Colonic mucosa (tissue), 4 donors: Measurements from ENCODE around the gene AP1B1. TPM values are rescaled to one million over a fixed set of nuclear protein-coding genes. Genes with fewer than 3 reads are reported as not detected.

Experiments used
- DNase-seq: peaks from one replicate; pipeline ENCODE4 v3.0.0-alpha.2; 2020
- H3K27ac ChIP-seq: fragments of 200-600 bp; one replicate; pipeline ENCODE4 v1.8.0; 2021
- H3K27me3 ChIP-seq: fragments of 200-600 bp; one replicate; pipeline ENCODE4 v1.8.0; 2021
- H3K36me3 ChIP-seq: fragments of 200-600 bp; one replicate; pipeline ENCODE4 v1.8.0; 2021
- H3K4me1 ChIP-seq: fragments of 200-600 bp; one replicate; pipeline ENCODE4 v1.8.0; 2021; ENCODE audit warnings: mild to moderate bottlenecking
- H3K4me3 ChIP-seq: fragments of 200-600 bp; one replicate; pipeline ENCODE4 v1.8.0; 2021
- H3K9ac ChIP-seq, 2 donors: one replicate each; pipeline ENCODE4 v1.7.0; 2013; ENCODE audit warnings: control low read depth in 2 of 2, low read depth in 2 of 2, low read length in 2 of 2
- H3K9me3 ChIP-seq: fragments of 200-600 bp; one replicate; pipeline ENCODE4 v1.8.0; 2021
- intact Hi-C: fragments of 100-400 bp; cut with DNase I; formaldehyde crosslinking; loops from one replicate; pipeline ENCODE4 v1.14.1; 2022
- total RNA-seq, 2 donors: library from RNA; stranded (reverse); fragmentation: NEBNext Ultra II Directional in 1 of 2; extraction: Animal tissue kit (Norgen Biotek cat#: 25700) in 1 of 2; gene quantifications; one replicate each; pipeline ENCODE4 v1.2.1, GENCODE V29; 2021
- TF ChIP-seq, protein P1 (sequence below): fragments of 200-600 bp; IDR thresholded peaks from one replicate; pipeline ENCODE4 v1.8.0; 2022; ENCODE audit warnings: antibody characterized with exemption, mild to moderate bottlenecking
- donor health status: healthy.
- donor health status: DM: no; HTN: no; CAD: no.
- donor health status: DM: no; HTN: no; CAD: no.

The AP1B1 gene
- total RNA-seq, 2 donors from 2014 or later = 90.4 to 120 TPM

DNA sequence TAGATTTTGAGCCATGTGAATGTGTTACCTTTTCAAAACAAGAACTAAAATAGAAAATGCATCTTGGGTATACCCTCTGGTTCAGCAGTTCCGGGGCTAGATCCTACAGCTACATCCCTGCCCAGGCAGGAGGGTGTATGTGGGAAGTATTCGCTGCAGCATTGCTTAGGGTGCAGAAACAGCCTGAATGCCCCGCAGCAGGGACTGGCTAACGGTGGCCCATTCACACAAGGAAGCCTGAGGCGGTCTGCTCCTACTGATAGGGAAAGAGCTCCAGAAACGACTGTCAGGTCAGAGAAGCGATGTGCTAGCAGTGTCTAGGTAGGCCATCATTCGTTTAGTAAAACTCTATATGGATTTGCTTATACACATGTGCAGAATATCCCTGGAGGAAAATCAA, 63.0 kb downstream of the AP1B1 start:
- Histone ChIP-seq H3K9me3 (no peaks in the 10 kb centered on the region), H3K36me3 (peaks cover 7% of the 10 kb centered on the region), H3K27ac (no peak overlapping the region), H3K27me3 (no peaks in the 10 kb centered on the region), H3K4me1 (no peaks in the 10 kb centered on the region), H3K9ac (no peak overlapping the region), H3K4me3 (no peak overlapping the region)
- intact Hi-C loops = no loop called here
- TF ChIP-seq, protein P1, sequence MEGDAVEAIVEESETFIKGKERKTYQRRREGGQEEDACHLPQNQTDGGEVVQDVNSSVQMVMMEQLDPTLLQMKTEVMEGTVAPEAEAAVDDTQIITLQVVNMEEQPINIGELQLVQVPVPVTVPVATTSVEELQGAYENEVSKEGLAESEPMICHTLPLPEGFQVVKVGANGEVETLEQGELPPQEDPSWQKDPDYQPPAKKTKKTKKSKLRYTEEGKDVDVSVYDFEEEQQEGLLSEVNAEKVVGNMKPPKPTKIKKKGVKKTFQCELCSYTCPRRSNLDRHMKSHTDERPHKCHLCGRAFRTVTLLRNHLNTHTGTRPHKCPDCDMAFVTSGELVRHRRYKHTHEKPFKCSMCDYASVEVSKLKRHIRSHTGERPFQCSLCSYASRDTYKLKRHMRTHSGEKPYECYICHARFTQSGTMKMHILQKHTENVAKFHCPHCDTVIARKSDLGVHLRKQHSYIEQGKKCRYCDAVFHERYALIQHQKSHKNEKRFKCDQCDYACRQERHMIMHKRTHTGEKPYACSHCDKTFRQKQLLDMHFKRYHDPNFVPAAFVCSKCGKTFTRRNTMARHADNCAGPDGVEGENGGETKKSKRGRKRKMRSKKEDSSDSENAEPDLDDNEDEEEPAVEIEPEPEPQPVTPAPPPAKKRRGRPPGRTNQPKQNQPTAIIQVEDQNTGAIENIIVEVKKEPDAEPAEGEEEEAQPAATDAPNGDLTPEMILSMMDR = no peak
- DNase-seq = no peak

DNA sequence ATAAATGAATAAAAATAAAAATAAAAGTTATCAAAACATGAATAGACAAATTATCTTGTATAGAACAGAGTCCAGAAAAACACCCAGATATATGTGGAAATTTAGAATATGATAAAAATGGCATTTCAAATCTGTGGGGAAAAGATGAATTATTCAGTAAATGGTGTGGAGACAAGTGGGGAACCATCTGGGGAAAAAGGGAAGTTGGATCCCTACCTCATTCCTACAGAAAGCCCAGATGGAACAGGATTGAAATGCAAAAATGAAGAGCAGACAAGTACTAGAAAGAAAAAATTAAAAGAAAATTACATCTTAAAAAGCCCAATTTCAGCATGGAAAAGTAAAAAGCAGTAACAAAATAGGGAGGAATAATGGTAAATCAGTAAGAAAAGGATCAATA, 64.7 kb downstream of the AP1B1 start:
- no peaks in the 10 kb centered on the region for H3K27me3 ChIP-seq
- intact Hi-C loops = loop anchor here (5.0 kb wide), 1 partner anchor 121 kb away; no protein-coding TSS in a partner anchor

DNA sequence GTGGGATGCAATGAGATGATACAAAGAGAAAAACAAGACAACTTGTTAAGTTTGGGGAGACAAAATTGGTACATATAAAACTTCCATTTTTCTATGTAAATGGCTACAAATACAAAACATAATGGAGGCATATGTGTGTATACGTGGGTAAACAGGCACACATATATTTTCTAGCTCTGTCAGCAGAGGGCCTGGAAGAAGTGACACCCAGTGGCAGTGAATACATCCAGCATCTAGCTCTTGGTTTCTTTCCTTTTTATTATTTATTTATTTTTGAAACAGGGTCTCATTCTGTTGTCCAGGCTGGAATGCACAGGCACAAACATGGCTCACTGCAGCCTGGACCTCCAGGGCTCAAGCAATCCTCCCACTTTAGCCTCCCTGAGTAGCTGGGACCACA, 67.8 kb downstream of the AP1B1 start:
- TF ChIP-seq, protein P1 = no peak

More for the DNA sequence above, 64.7 kb downstream of the AP1B1 start:
- no peak for DNase-seq
- TF ChIP-seq, protein P1 = no peak
- no peak overlapping the region for H3K27ac ChIP-seq
- no peaks in the 10 kb centered on the region for H3K9me3 ChIP-seq
- H3K4me3 ChIP-seq = no peak overlapping the region
- no peak overlapping the region for H3K9ac ChIP-seq
- H3K4me1 ChIP-seq = no peaks in the 10 kb centered on the region
- H3K36me3 ChIP-seq = no peaks in the 10 kb centered on the region

DNA sequence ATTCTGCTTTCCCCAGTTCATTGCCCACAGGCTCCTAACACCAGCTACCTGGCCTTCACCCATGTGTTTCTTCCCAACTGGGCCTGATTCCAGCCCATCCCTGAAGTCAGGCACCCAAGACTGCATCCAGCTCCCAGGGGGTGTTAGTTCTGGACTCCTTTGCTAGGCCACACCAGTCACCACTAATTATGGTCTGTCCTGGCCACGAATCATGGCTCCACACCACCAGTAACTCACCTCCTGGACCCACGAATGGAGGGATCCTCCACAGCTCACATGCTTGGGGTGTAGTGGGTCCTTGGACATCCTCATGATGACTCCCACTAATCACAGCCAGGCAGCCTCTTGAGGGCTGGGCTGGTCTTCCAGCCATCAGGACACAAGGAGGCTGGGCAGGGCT, 69.3 kb downstream of the AP1B1 start:
- H3K4me3 ChIP-seq = no peak overlapping the region
- H3K9me3 ChIP-seq = no peaks in the 10 kb centered on the region
- intact Hi-C loops = no loop called here
- H3K36me3 ChIP-seq = no peaks in the 10 kb centered on the region
- peaks cover 27% of the 10 kb centered on the region for H3K27me3 ChIP-seq
- H3K27ac ChIP-seq = no peak overlapping the region
- no peak overlapping the region for H3K9ac ChIP-seq
- TF ChIP-seq, protein P1 = no peak
- DNase-seq = no peak
- H3K4me1 ChIP-seq = peaks cover 9% of the 10 kb centered on the region

More for the DNA sequence above, 67.8 kb downstream of the AP1B1 start:
- Histone ChIP-seq H3K9ac (no peak overlapping the region), H3K27ac (no peak overlapping the region), H3K27me3 (peaks cover 12% of the 10 kb centered on the region), H3K4me3 (no peak overlapping the region), H3K36me3 (no peaks in the 10 kb centered on the region), H3K9me3 (no peaks in the 10 kb centered on the region), H3K4me1 (peaks cover 4% of the 10 kb centered on the region)
- DNase-seq = no peak
- intact Hi-C loops = loop anchor here (5.0 kb wide), 1 partner anchor 118 kb away; no protein-coding TSS in a partner anchor

DNA sequence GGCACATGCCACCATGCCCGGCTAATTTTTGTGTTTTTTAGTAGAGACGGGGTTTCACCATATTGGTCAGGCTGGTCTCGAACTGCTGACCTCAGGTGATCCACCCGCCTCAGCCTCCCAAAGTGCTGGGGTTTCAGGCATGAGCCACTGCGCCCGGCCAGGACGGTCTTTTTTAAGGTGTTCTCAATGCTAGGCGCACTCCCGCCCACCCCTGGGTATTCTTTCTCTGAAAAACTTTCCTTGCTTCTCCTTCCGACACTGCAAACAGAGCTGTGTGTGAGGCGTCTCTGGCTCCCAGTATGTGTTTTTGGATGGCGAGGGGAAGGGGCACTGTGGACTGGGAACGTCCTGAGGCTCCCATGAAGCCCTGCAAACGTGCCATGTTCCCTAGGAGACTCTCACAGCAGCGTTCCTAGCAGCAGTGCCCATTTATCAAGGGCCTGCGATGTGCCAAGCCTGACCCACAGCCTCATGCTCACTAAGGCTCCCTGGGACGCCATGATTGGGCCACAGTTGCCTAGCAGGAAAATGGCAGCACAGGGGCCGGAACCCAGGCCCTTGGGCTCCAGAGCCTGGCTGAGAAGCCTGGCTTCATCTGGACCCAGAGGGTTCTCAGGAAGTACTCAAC, 70.4 kb downstream of the AP1B1 start:
- no peak for DNase-seq
- intact Hi-C loops = no loop called here

More for the DNA sequence above, 70.4 kb downstream of the AP1B1 start:
- Histone ChIP-seq H3K36me3 (no peaks in the 10 kb centered on the region), H3K27ac (no peak overlapping the region), H3K9me3 (no peaks in the 10 kb centered on the region), H3K4me3 (no peak overlapping the region), H3K4me1 (peaks cover 17% of the 10 kb centered on the region), H3K27me3 (peaks cover 27% of the 10 kb centered on the region), H3K9ac (no peak overlapping the region)
- TF ChIP-seq, protein P1 = no peak
